Measurements from ENCODE around the gene HSPBP1. TPM values are rescaled to one million over a fixed set of nuclear protein-coding genes. Genes with fewer than 3 reads are reported as not detected.
"Not testable (repeated sequence)": the region's sequence is repeated elsewhere in the genome, so short reads cannot be mapped to it uniquely, and the experiment has no call there.

HSPBP1 gene, protein sequence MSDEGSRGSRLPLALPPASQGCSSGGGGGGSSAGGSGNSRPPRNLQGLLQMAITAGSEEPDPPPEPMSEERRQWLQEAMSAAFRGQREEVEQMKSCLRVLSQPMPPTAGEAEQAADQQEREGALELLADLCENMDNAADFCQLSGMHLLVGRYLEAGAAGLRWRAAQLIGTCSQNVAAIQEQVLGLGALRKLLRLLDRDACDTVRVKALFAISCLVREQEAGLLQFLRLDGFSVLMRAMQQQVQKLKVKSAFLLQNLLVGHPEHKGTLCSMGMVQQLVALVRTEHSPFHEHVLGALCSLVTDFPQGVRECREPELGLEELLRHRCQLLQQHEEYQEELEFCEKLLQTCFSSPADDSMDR
- 10 to 100 TPM; 44.3 to 45.0 TPM for total RNA-seq

DNA sequence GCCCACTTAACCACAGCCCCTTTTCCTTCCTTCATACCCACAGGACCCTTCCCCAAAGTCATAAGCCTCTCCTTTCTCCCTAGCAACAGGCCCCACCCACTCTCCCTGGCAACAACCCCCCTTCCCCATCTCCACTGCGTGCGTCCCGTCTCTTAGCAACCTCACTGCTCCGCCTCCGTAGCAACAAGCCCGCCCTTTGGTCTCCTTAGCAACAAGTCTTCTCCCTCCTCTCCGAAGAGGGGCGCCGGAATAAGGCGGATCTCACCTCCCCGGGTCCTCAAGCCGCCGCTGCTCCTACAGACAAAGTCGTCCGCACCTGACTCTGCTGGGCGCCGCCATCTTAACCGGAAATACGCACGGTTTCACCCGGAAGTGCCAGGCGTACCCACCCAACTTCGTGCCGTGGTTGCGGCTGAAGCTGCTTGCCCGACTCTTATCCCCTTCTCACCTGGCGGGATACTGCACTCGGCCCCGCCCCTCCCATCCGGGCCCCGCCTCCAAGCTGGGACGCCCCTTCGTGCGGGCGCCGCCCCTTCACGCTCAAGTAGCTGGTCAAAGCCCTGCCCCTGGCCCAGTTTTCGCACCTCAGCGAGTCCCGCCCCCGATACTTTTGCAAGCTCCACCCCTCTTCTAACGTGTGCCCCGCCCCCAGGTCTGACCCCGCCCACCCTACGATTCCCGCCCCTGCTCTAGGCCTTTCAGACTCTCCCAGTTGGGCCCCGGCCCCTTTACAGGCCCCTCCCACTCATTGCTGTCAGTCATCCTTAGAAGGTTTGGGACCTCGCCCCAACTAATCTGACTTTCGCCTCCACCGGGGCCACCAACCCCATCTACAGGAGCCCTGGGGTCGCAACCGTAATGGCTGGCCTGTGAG is at the start of gene HSPBP1:
HSPBP1 (minus strand) TSS at position 341 of the 874 bp plus-strand sequence. CDS start 502 bp downstream, outside the sequence.
- CTCF ChIA-PET = interaction anchor here (0.6 to 1.3 kb wide), 4 partner anchors 21 to 174 kb away, joined by 3 to 4 read pairs (median 4); no protein-coding TSS in a partner anchor
- Mint-ChIP-seq H3K27ac (peak within 1 kb of the TSS; percentile 93), H3K4me3 (peak within 1 kb of the TSS; percentile 100), H3K9me3 (no peaks in the 10 kb centered on the region), H3K27me3 (ENCODE audit: low read depth) (no peaks in the 10 kb centered on the region), H3K4me1 (ENCODE audit: low read depth) (peaks cover 28% of the 10 kb centered on the region), H3K36me3 (ENCODE audit: low read depth) (peaks cover 5% of the 10 kb centered on the region)
- intact Hi-C loops (cut with micrococcal nuclease) = loop anchor here (1.0 to 5.0 kb wide), 8 partner anchors 21 to 818 kb away; partner anchors contain the start of genes KMT5C, LENG9, PPP1R12C and PPP6R1
- DNase-seq = peak; percentile 97

DNA sequence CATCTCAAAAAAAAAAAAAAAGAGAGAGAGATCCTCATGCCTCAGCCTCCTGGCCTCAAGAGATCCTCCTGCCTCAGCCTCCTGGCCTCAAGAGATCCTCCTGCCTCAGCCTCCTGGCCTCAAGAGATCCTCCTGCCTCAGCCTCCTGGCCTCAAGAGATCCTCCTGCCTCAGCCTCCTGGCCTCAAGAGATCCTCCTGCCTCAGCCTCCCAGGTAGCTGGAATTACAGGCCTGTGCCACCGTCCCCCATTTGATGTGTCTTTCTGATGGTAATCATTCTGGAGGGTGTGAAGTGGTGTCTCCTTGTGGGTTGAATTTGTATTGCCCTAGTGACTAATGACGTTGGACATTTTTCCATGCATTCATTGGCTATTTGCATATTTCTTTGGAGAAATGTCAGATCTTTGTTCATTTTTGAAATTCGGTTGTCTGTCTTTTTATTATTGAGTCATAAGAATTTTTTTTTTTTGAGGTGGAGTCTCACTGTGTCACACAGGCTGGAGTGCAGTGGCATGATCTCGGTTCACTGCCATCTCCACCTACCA is 48.9 kb upstream of the HSPBP1 start:
- H3K4me1 Mint-ChIP-seq (ENCODE audit: low read depth); H3K27me3 Mint-ChIP-seq (ENCODE audit: low read depth); DNase-seq; intact Hi-C loops (cut with micrococcal nuclease); H3K27ac Mint-ChIP-seq; H3K4me3 Mint-ChIP-seq; H3K36me3 Mint-ChIP-seq (ENCODE audit: low read depth); H3K9me3 Mint-ChIP-seq: not testable (repeated sequence)
- CTCF ChIA-PET = interaction anchor here (0.7 kb wide), 1 partner anchor 91 kb away, joined by 7 read pairs; no protein-coding TSS in a partner anchor

DNA sequence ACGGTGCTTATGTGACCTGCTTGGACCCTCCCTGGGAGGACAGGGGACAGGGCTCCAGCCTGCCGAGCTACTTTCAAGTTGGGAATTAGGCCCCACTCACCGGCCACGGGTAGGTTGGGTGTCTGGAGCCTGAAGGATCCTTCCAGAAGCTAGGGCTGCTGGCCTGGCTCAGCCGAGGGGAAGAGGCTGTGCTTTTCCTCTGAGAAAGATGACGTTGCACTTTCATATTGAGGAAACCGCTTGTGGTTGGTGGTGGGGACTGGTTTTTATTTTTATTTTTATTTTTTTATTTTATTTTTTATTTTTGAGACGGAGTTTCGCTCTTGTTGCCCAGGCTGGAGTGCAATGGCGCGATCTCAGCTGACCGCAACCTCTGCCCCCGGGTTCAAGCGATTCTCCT is 45.3 kb upstream of the HSPBP1 start, which contains the start of gene TMEM150B:
TMEM150B (minus strand) TSS at position 170 of the 400 bp plus-strand sequence. CDS start 4,305 bp downstream, outside the sequence.
- H3K27me3 Mint-ChIP-seq (ENCODE audit: low read depth) = peaks cover 6% of the 10 kb centered on the region
- no peak within 1 kb of the TSS for H3K27ac Mint-ChIP-seq
- no peaks in the 10 kb centered on the region for H3K36me3 Mint-ChIP-seq (ENCODE audit: low read depth)
- H3K4me1 Mint-ChIP-seq (ENCODE audit: low read depth) = no peaks in the 10 kb centered on the region
- no peak for DNase-seq
- H3K9me3 Mint-ChIP-seq = no peaks in the 10 kb centered on the region
- intact Hi-C loops (cut with micrococcal nuclease) = no loop called here
- CTCF ChIA-PET = no interaction called here
- no peak within 1 kb of the TSS for H3K4me3 Mint-ChIP-seq

DNA sequence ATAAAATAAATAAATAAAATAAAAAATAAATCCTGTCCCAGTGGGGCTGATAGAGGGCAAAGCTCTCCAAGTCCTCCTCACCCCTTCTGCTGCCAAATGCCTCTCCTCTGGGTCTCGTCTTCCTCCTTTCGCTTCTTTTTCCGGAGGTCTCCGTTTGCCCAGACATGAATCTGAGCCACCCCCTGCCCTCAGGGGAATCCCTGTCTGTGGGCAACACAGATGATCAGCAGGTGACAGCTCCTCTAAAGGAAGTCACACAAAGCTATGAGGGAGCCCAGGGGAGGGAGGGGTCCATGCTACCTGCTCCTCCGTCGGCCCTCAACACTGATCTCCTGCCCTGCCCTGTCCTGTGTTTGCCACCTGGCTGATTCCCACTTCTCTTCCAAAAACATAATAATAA is 44.8 kb upstream of the HSPBP1 start:
- Mint-ChIP-seq H3K36me3 (ENCODE audit: low read depth) (no peaks in the 10 kb centered on the region), H3K27ac (no peak overlapping the region), H3K27me3 (ENCODE audit: low read depth) (peaks cover 6% of the 10 kb centered on the region), H3K9me3 (no peaks in the 10 kb centered on the region), H3K4me3 (no peak overlapping the region), H3K4me1 (ENCODE audit: low read depth) (no peaks in the 10 kb centered on the region)
- intact Hi-C loops (cut with micrococcal nuclease) = no loop called here
- CTCF ChIA-PET = no interaction called here
- DNase-seq = no peak

DNA sequence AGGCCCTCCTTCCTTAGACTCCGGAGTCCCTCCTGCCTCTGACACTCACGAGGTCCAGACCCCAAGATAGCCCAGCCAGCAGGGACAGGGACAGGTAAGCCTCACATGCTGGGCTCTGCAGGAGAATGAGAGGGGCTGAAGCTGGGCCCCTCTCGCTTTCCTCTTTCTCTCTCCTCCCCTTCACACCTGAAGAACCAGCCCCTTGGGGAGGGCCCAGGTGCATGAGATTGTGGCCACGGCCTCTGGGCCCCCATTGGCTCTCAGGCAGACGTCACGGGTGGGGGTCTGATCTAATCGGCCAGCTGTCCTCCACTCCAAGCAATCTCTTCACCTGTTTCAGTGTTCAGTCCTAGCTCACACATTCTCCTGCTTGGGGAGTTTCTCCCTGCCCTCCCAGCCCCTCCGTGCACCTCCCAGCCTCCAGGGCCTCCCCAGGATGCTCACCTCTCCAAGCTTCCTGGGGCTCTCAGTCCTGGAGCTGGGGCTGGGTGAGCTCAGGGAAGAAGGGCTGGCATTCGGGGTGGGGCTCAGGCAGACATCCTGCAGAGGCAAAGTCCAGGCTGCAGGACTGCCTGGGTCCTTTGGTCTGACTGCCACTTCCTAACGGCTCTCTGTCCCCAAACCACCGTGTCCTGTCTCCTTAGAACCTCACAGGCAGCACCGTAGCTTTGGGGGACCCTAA is 42.4 kb upstream of the HSPBP1 start:
- Mint-ChIP-seq H3K4me1 (ENCODE audit: low read depth) (no peaks in the 10 kb centered on the region), H3K27ac (no peak overlapping the region), H3K4me3 (no peak overlapping the region), H3K36me3 (ENCODE audit: low read depth) (no peaks in the 10 kb centered on the region), H3K27me3 (ENCODE audit: low read depth) (peaks cover 6% of the 10 kb centered on the region), H3K9me3 (no peaks in the 10 kb centered on the region)
- CTCF ChIA-PET = interaction anchor here (0.6 to 2.4 kb wide), 2 partner anchors 20 to 46 kb away, joined by 3 to 7 read pairs; no protein-coding TSS in a partner anchor
- DNase-seq = no peak
- intact Hi-C loops (cut with micrococcal nuclease) = no loop called here

DNA sequence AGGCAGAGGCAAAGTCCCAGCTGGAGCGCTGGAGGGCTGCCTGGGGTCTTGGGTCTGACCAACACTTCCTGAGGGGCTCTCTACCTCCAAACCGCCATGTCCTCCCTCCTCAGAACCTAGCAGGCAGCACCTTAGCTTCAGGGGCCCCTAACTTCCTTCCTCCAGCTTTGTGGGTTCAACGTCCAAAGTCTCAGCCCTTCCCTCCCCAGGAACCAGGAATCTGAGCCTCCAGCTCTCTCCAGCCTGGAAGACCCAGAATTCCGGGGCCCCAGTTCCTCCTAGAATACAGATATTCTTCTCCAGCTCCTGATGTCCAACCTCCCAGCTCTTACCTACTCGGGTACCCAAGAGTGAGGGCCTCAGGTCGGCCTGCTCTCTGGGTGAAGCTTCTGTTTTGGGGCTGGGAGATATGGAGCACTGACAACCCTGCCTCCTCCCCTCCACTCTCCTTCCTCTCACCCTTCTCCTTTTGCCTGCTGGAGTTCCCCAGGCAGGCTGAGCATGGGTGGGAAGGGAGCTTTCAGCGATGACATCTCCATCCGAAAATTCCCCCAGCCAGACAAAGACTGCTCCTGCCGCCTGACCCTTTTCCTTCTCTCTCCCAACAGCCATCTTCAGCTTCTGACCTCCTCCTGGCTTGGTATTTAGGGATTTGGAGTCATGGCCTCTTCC is 41.7 kb upstream of the HSPBP1 start:
- intact Hi-C loops (cut with micrococcal nuclease) = no loop called here
- no peaks in the 10 kb centered on the region for H3K4me1 Mint-ChIP-seq (ENCODE audit: low read depth)
- CTCF ChIA-PET = interaction anchor here (0.6 to 2.4 kb wide), 3 partner anchors 20 to 47 kb away, joined by 3 to 7 read pairs (median 3); no protein-coding TSS in a partner anchor
- H3K27me3 Mint-ChIP-seq (ENCODE audit: low read depth) = peaks cover 6% of the 10 kb centered on the region
- no peak overlapping the region for H3K27ac Mint-ChIP-seq
- H3K9me3 Mint-ChIP-seq = no peaks in the 10 kb centered on the region
- DNase-seq = no peak
- H3K36me3 Mint-ChIP-seq (ENCODE audit: low read depth) = no peaks in the 10 kb centered on the region
- H3K4me3 Mint-ChIP-seq = no peak overlapping the region

DNA sequence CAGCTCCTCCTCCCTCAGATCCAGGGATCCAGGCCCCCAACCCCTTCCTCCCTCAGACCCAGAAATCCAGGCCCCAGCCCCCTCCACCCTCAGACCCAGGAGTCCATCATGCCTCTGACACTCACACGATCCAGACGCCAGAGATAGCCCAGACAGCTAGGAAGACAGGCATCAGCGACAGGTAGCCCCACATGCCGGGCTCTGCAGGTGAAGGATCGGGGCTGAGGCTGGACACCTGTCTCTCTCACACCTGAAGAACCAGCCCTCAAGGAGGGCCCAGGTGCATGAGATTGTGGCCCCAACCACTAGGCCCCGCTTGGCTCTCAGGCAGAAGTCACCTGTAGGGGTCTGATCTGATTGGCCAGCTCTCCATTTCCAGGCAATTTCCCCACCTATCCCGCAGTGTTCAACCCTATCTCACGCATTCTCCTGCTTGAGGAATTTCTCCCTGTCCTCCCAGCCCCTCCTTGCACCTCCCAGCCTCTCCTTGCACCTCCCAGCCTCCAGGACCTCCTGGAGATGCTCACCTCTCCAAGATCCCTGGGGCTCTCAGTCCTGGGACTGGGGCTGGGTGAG is 41.0 kb upstream of the HSPBP1 start:
- DNase-seq = no peak
- H3K4me1 Mint-ChIP-seq (ENCODE audit: low read depth) = no peaks in the 10 kb centered on the region
- peaks cover 6% of the 10 kb centered on the region for H3K27me3 Mint-ChIP-seq (ENCODE audit: low read depth)
- intact Hi-C loops (cut with micrococcal nuclease) = no loop called here
- H3K36me3 Mint-ChIP-seq (ENCODE audit: low read depth) = no peaks in the 10 kb centered on the region
- H3K27ac Mint-ChIP-seq = no peak overlapping the region
- no peak overlapping the region for H3K4me3 Mint-ChIP-seq
- no peaks in the 10 kb centered on the region for H3K9me3 Mint-ChIP-seq
- CTCF ChIA-PET = interaction anchor here (0.9 to 2.4 kb wide), 2 partner anchors 19 to 29 kb away, joined by 3 to 7 read pairs; no protein-coding TSS in a partner anchor

DNA sequence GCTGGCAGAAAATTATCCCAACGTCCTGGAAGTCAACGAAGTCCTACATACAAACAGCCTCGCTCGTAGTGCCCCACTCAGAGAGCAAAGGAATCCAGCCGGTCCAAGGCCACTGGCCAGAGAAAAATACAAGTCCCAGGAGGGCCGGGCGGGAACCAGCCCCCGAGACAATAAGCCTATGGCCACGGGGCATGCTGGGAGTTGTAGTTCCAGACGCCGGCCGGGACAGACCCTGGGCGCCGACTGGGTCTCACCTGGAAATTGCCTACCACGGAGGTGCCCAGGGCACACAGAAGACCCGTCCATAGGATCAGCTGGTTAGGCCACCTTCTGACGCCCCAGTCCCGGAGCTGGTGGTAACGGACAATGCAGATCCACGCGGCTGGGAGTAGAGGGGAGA is 39.9 kb upstream of the HSPBP1 start:
- intact Hi-C loops (cut with micrococcal nuclease) = no loop called here
- Mint-ChIP-seq H3K9me3 (no peaks in the 10 kb centered on the region), H3K4me1 (ENCODE audit: low read depth) (no peaks in the 10 kb centered on the region), H3K27me3 (ENCODE audit: low read depth) (peaks cover 6% of the 10 kb centered on the region), H3K27ac (no peak overlapping the region), H3K4me3 (no peak overlapping the region), H3K36me3 (ENCODE audit: low read depth) (no peaks in the 10 kb centered on the region)
- CTCF ChIA-PET = interaction anchor here (0.6 kb wide), 1 partner anchor 38 kb away, joined by 5 read pairs; no protein-coding TSS in a partner anchor
- DNase-seq = no peak

DNA sequence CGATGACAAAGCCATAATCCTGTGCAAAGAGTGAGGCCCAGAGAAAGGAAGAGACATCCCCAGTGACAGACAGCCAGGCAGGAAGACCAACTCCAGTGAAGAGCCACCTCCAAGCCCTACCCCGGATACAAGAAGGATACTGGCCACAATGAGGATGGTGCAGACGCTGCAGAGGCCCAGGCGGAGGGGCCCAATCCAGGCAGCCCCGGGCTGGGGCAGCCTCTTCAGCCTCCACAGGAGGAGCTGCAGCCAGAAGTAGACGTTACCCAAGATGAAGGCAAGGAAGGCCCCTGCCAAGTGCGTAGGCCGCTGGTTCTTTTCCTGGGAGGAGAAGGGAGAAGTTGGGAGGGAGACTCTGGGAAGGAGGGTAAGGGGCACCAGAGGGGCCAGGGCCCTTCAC is 36.7 kb upstream of the HSPBP1 start:
- H3K27ac Mint-ChIP-seq = no peak overlapping the region
- no peak for DNase-seq
- no peaks in the 10 kb centered on the region for H3K36me3 Mint-ChIP-seq (ENCODE audit: low read depth)
- no peaks in the 10 kb centered on the region for H3K4me1 Mint-ChIP-seq (ENCODE audit: low read depth)
- CTCF ChIA-PET = interaction anchor here (0.6 kb wide), 2 partner anchors 24 to 26 kb away, joined by 3 to 4 read pairs; no protein-coding TSS in a partner anchor
- intact Hi-C loops (cut with micrococcal nuclease) = no loop called here
- H3K9me3 Mint-ChIP-seq = no peaks in the 10 kb centered on the region
- no peaks in the 10 kb centered on the region for H3K27me3 Mint-ChIP-seq (ENCODE audit: low read depth)
- no peak overlapping the region for H3K4me3 Mint-ChIP-seq

DNA sequence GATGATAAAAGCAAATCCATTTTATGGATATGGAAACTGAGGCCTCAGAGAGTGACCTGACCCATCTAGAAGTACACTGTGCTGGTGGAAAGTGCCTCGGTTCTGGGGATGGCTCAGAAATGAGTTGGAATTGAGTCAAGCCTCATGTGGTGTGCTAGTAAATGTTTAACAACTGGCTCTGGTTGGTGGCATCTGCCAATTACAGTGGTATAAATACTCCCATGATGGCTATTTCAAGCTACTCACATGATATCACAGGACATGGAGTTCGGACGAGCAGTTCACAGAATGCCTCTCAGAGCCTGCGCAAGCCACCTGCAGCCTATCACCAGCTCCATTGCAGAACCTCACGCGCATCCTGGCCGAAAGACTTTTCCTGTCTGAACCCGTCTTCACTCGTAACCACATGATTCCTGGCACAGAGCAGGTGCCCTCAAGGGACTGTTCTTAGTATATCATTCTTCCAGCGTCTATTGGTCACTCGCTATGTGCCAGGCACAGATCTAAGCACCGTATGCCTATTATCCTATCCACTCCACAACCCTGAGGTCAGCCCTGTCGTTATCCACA is 36.1 kb upstream of the HSPBP1 start:
- H3K4me3 Mint-ChIP-seq = no peak overlapping the region
- CTCF ChIA-PET = interaction anchor here (0.6 kb wide), 2 partner anchors 23 to 143 kb away, joined by 4 read pairs; no protein-coding TSS in a partner anchor

DNA sequence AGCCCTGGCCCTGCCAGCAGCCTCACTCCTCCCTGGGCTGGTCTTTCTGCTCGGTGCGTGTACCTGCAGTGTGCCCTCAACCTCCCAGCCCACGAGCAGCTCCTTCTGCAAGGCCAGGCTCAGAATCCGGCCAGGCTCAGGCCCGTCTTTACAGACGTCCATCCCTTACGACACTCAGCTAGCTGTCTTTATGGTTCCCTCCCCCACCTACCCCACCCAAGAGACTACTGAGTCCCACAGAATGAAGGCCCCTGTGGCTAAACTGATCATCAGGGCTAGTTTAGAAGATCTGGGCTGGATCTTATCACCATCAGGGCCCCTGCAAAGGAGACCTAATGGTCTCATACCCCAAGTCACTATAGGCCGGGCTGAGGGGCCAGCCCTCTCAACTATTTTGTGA is 34.5 kb upstream of the HSPBP1 start:
- H3K4me1 Mint-ChIP-seq (ENCODE audit: low read depth) = no peaks in the 10 kb centered on the region
- no peaks in the 10 kb centered on the region for H3K9me3 Mint-ChIP-seq
- no peaks in the 10 kb centered on the region for H3K36me3 Mint-ChIP-seq (ENCODE audit: low read depth)
- no peaks in the 10 kb centered on the region for H3K27me3 Mint-ChIP-seq (ENCODE audit: low read depth)
- no peak overlapping the region for H3K4me3 Mint-ChIP-seq
- H3K27ac Mint-ChIP-seq = no peak overlapping the region
- intact Hi-C loops (cut with micrococcal nuclease) = no loop called here
- CTCF ChIA-PET = no interaction called here
- no peak for DNase-seq

More for the DNA sequence above, 36.1 kb upstream of the HSPBP1 start:
- H3K9me3 Mint-ChIP-seq = no peaks in the 10 kb centered on the region
- intact Hi-C loops (cut with micrococcal nuclease) = no loop called here
- H3K36me3 Mint-ChIP-seq (ENCODE audit: low read depth) = no peaks in the 10 kb centered on the region
- no peak overlapping the region for H3K27ac Mint-ChIP-seq
- no peaks in the 10 kb centered on the region for H3K4me1 Mint-ChIP-seq (ENCODE audit: low read depth)
- no peak for DNase-seq
- no peaks in the 10 kb centered on the region for H3K27me3 Mint-ChIP-seq (ENCODE audit: low read depth)
